ENCODE measurements around the gene ZNF30.
A peak's percentile ranks its signal among the peaks of the same experiment; 100 is the strongest.
"Not testable (repeated sequence)": the region's sequence is repeated elsewhere in the genome, so short reads cannot be mapped to it uniquely, and the experiment has no call there.

ZNF30 gene

GRCh38 chr19:34926685-34927375 is at the start of gene ZNF30:
Gene ZNF30, plus strand, starts transcription at chr19:34926903. Its CDS starts 3,045 bp downstream, at chr19:34929948.
- H3K4me3 ChIP-seq (ENCODE audit: low read length), result peak within 1 kb of the TSS; percentile 84
- no peak within 1 kb of the TSS for H3K27ac ChIP-seq (ENCODE audit: low read length)
- no peaks in the 10 kb centered on the region for H3K4me1 ChIP-seq (ENCODE audit: control insufficient read depth, insufficient read depth, low read length)
- peak; percentile 74 for DNase-seq (ENCODE audit: low read depth, low spot score)
- H3K27me3 ChIP-seq (ENCODE audit: control insufficient read depth, insufficient read depth, low read length), result no peaks in the 10 kb centered on the region
- H3K9me3 ChIP-seq (ENCODE audit: control insufficient read depth, insufficient read depth, low read length), result no peaks in the 10 kb centered on the region; the same call in 1 of the 2 replicates
- WGBS (ENCODE audit: insufficient coverage, insufficient read length), result no CpG with 5 or more reads among the region's 53 CpGs
- no peaks in the 10 kb centered on the region for H3K36me3 ChIP-seq (ENCODE audit: control insufficient read depth, insufficient read depth, low read length)

GRCh38 chr19:34879563-34879962 is 47.1 kb upstream of the ZNF30 start:
- no peaks in the 10 kb centered on the region for H3K36me3 ChIP-seq (ENCODE audit: control insufficient read depth, insufficient read depth, low read length)
- no peak for DNase-seq (ENCODE audit: low read depth, low spot score)
- no peaks in the 10 kb centered on the region for H3K27me3 ChIP-seq (ENCODE audit: control insufficient read depth, insufficient read depth, low read length)
- H3K4me3 ChIP-seq (ENCODE audit: low read length), result no peak overlapping the region
- H3K4me1 ChIP-seq (ENCODE audit: control insufficient read depth, insufficient read depth, low read length), result no peaks in the 10 kb centered on the region
- no peaks in the 10 kb centered on the region for H3K9me3 ChIP-seq (ENCODE audit: control insufficient read depth, insufficient read depth, low read length)
- H3K27ac ChIP-seq (ENCODE audit: low read length), result no peak overlapping the region

GRCh38 chr19:34880034-34880433 is 46.7 kb upstream of the ZNF30 start:
- Histone ChIP-seq H3K9me3 (ENCODE audit: control insufficient read depth, insufficient read depth, low read length) (no peaks in the 10 kb centered on the region), H3K27me3 (ENCODE audit: control insufficient read depth, insufficient read depth, low read length) (no peaks in the 10 kb centered on the region), H3K4me1 (ENCODE audit: control insufficient read depth, insufficient read depth, low read length) (no peaks in the 10 kb centered on the region), H3K36me3 (ENCODE audit: control insufficient read depth, insufficient read depth, low read length) (no peaks in the 10 kb centered on the region), H3K27ac (ENCODE audit: low read length) (no peak overlapping the region), H3K4me3 (ENCODE audit: low read length) (no peak overlapping the region)
- no CpG with 5 or more reads among the region's 1 CpG for WGBS (ENCODE audit: insufficient coverage, insufficient read length)
- no peak for DNase-seq (ENCODE audit: low read depth, low spot score)

GRCh38 chr19:34881982-34882381 is 44.7 kb upstream of the ZNF30 start:
- Histone ChIP-seq H3K27ac (ENCODE audit: low read length) (no peak overlapping the region), H3K36me3 (ENCODE audit: control insufficient read depth, insufficient read depth, low read length) (no peaks in the 10 kb centered on the region), H3K4me3 (ENCODE audit: low read length) (no peak overlapping the region), H3K4me1 (ENCODE audit: control insufficient read depth, insufficient read depth, low read length) (no peaks in the 10 kb centered on the region), H3K9me3 (ENCODE audit: control insufficient read depth, insufficient read depth, low read length) (no peaks in the 10 kb centered on the region), H3K27me3 (ENCODE audit: control insufficient read depth, insufficient read depth, low read length) (no peaks in the 10 kb centered on the region)
- DNase-seq (ENCODE audit: low read depth, low spot score), result no peak
- no CpG with 5 or more reads among the region's 1 CpG for WGBS (ENCODE audit: insufficient coverage, insufficient read length)

GRCh38 chr19:34888091-34888490 is 38.6 kb upstream of the ZNF30 start:
- H3K27me3 ChIP-seq (ENCODE audit: control insufficient read depth, insufficient read depth, low read length), result no peaks in the 10 kb centered on the region
- H3K9me3 ChIP-seq (ENCODE audit: control insufficient read depth, insufficient read depth, low read length), result no peaks in the 10 kb centered on the region
- WGBS (ENCODE audit: insufficient coverage, insufficient read length), result no CpG with 5 or more reads among the region's 6 CpGs
- no peak for DNase-seq (ENCODE audit: low read depth, low spot score)
- no peaks in the 10 kb centered on the region for H3K4me1 ChIP-seq (ENCODE audit: control insufficient read depth, insufficient read depth, low read length)
- no peak overlapping the region for H3K4me3 ChIP-seq (ENCODE audit: low read length)
- no peak overlapping the region for H3K27ac ChIP-seq (ENCODE audit: low read length)
- no peaks in the 10 kb centered on the region for H3K36me3 ChIP-seq (ENCODE audit: control insufficient read depth, insufficient read depth, low read length)

GRCh38 chr19:34900245-34900644 is 26.5 kb upstream of the ZNF30 start:
- H3K4me1 ChIP-seq (ENCODE audit: control insufficient read depth, insufficient read depth, low read length), result no peaks in the 10 kb centered on the region
- H3K27ac ChIP-seq (ENCODE audit: low read length), result no peak overlapping the region
- DNase-seq (ENCODE audit: low read depth, low spot score), result no peak
- H3K36me3 ChIP-seq (ENCODE audit: control insufficient read depth, insufficient read depth, low read length), result no peaks in the 10 kb centered on the region
- peaks cover 12% of the 10 kb centered on the region for H3K27me3 ChIP-seq (ENCODE audit: control insufficient read depth, insufficient read depth, low read length)
- H3K9me3 ChIP-seq (ENCODE audit: control insufficient read depth, insufficient read depth, low read length), result no peaks in the 10 kb centered on the region
- no peak overlapping the region for H3K4me3 ChIP-seq (ENCODE audit: low read length)
- WGBS (ENCODE audit: insufficient coverage, insufficient read length), result no CpG with 5 or more reads among the region's 2 CpGs

GRCh38 chr19:34904664-34905527 is 21.8 kb upstream of the ZNF30 start:
- no CpG with 5 or more reads among the region's 59 CpGs for WGBS (ENCODE audit: insufficient coverage, insufficient read length)
- no peaks in the 10 kb centered on the region; the same call in 1 of the 2 replicates for H3K4me1 ChIP-seq (ENCODE audit: control insufficient read depth, insufficient read depth, low read length)
- no peak for DNase-seq (ENCODE audit: low read depth, low spot score)
- no peak overlapping the region for H3K27ac ChIP-seq (ENCODE audit: low read length)
- peak overlapping the region; percentile 30; the same call in 1 of the 2 replicates for H3K4me3 ChIP-seq (ENCODE audit: low read length)
- peaks cover 23% of the 10 kb centered on the region for H3K27me3 ChIP-seq (ENCODE audit: control insufficient read depth, insufficient read depth, low read length)
- no peaks in the 10 kb centered on the region for H3K36me3 ChIP-seq (ENCODE audit: control insufficient read depth, insufficient read depth, low read length)
- no peaks in the 10 kb centered on the region for H3K9me3 ChIP-seq (ENCODE audit: control insufficient read depth, insufficient read depth, low read length)

GRCh38 chr19:34910770-34911169 is 15.9 kb upstream of the ZNF30 start:
- no peaks in the 10 kb centered on the region for H3K9me3 ChIP-seq (ENCODE audit: control insufficient read depth, insufficient read depth, low read length)
- WGBS (ENCODE audit: insufficient coverage, insufficient read length), result no CpG with 5 or more reads among the region's 3 CpGs
- no peaks in the 10 kb centered on the region for H3K4me1 ChIP-seq (ENCODE audit: control insufficient read depth, insufficient read depth, low read length)
- H3K4me3 ChIP-seq (ENCODE audit: low read length), result no peak overlapping the region
- H3K27me3 ChIP-seq (ENCODE audit: control insufficient read depth, insufficient read depth, low read length), result peaks cover 6% of the 10 kb centered on the region
- no peak overlapping the region for H3K27ac ChIP-seq (ENCODE audit: low read length)
- DNase-seq (ENCODE audit: low read depth, low spot score), result no peak
- no peaks in the 10 kb centered on the region for H3K36me3 ChIP-seq (ENCODE audit: control insufficient read depth, insufficient read depth, low read length)

- H3K4me3 ChIP-seq (ENCODE audit: low read length); DNase-seq (ENCODE audit: low read depth, low spot score); H3K27me3 ChIP-seq (ENCODE audit: control insufficient read depth, insufficient read depth, low read length); H3K36me3 ChIP-seq (ENCODE audit: control insufficient read depth, insufficient read depth, low read length); H3K4me1 ChIP-seq (ENCODE audit: control insufficient read depth, insufficient read depth, low read length); H3K9me3 ChIP-seq (ENCODE audit: control insufficient read depth, insufficient read depth, low read length); H3K27ac ChIP-seq (ENCODE audit: low read length): not testable (repeated sequence)
- WGBS (ENCODE audit: insufficient coverage, insufficient read length), result no CpG with 5 or more reads among the region's 3 CpGs
Measured at GRCh38 chr19:34917144-34917543, 9.6 kb upstream of the ZNF30 start.

GRCh38 chr19:34918190-34918589 is 8.5 kb upstream of the ZNF30 start:
- Histone ChIP-seq H3K9me3 (ENCODE audit: control insufficient read depth, insufficient read depth, low read length) (peaks cover 6% of the 10 kb centered on the region), H3K4me1 (ENCODE audit: control insufficient read depth, insufficient read depth, low read length) (no peaks in the 10 kb centered on the region), H3K27ac (ENCODE audit: low read length) (no peak overlapping the region), H3K4me3 (ENCODE audit: low read length) (no peak overlapping the region), H3K27me3 (ENCODE audit: control insufficient read depth, insufficient read depth, low read length) (no peaks in the 10 kb centered on the region), H3K36me3 (ENCODE audit: control insufficient read depth, insufficient read depth, low read length) (no peaks in the 10 kb centered on the region)
- no peak for DNase-seq (ENCODE audit: low read depth, low spot score)
- no CpG with 5 or more reads among the region's 2 CpGs for WGBS (ENCODE audit: insufficient coverage, insufficient read length)

Measured in iPS DF 6.9 (cell line).